T-helper 9 cell (primary cell): ENCODE data around the gene KIF12.
"Not testable (repeated sequence)": the region's sequence is repeated elsewhere in the genome, so short reads cannot be mapped to it uniquely, and the experiment has no call there.

Experiments
- DNase-seq: peaks from one replicate; pipeline ENCODE4 v3.0.0-alpha.2; 2020

The KIF12 gene

GRCh38 chr9:114082763-114083412 is 16.2 kb downstream of the KIF12 start:
- DNase-seq = not testable (repeated sequence)

- peak; percentile 78 for DNase-seq
Observed at GRCh38 chr9:114082017-114082762, 16.9 kb downstream of the KIF12 start.

- DNase-seq = no peak
Observed at GRCh38 chr9:114081441-114082016, 17.6 kb downstream of the KIF12 start.

GRCh38 chr9:114080773-114081440 is 18.2 kb downstream of the KIF12 start:
- DNase-seq = no peak

DNA sequence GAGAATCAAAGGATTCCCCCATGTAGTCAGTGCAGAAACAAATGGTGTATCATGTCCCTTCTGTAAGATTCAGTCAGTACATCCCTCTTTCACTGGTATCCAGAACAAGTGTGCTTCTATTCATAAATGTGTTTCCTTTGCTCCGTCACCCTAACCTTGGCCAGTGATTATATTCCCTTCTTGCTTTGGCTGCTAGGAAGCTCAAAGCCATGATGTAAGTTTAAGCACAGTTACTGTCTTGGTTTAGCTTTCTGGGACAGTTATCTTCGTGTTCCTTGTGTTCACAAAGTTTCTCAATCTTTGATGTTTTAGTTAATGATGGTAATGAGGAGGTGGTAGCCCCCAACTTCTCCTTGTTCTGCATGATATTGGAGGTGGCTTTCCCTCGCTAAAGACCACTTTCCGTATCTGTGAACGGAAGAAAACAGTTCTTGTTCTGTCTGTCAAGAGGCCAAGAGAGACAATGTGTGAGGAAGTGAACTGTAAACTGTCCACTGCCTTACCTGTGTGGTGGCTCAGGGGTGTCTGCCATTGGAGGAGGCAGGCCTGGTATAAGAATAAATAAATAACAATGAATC is 18.8 kb downstream of the KIF12 start:
- no peak for DNase-seq

- DNase-seq = no peak
Observed at GRCh38 chr9:114078781-114079156, 20.3 kb downstream of the KIF12 start.

DNA sequence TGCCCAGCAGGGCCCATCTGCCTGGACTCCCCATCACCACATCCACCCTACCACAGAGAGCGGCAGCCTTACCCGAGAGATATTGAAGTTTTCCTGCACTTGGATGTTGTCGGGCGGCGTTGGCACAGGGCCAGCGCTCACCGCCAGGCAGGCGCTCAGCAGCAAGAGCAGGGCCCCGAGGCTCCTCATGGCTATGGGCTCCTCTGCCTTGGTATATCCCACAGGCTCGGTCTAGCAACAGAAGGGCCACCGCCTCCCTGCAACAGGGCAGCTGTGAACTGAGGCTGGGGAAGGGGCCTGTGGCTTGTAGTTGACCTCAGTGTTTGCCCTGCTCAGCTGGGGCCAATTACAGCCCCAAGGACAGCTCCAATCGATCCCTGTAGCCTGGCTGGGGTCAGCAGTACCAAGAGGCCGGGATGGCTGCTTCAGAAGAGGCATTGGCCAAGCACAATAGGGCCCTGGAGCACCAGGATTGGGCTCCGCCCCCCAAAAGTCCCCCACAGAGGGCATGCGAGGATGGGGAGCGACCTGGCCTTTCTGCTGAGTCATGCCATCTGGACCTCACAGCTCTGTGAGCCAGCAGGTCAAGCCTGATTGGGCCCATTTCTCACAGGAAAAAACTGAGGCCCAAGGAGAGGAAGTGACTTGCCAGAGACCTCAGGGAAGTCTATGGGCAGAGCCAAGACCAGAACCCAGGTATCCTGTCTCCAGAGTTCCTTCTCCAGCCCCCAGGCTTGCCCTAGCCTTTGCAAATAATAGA is 20.9 kb downstream of the KIF12 start, which contains the start of gene AMBP:
AMBP (minus strand) TSS at position 280 of the 760 bp plus-strand sequence; CDS start at position 189, 91 bp downstream.
- no peak for DNase-seq

GRCh38 chr9:114077162-114077837 is 21.8 kb downstream of the KIF12 start:
- no peak for DNase-seq

- DNase-seq = no peak
Observed at GRCh38 chr9:114076237-114077161, 22.6 kb downstream of the KIF12 start.

- no peak for DNase-seq
Observed at GRCh38 chr9:114075602-114076001, 23.5 kb downstream of the KIF12 start.

- DNase-seq = no peak
Observed at GRCh38 chr9:114072184-114073140, 26.6 kb downstream of the KIF12 start.

DNA sequence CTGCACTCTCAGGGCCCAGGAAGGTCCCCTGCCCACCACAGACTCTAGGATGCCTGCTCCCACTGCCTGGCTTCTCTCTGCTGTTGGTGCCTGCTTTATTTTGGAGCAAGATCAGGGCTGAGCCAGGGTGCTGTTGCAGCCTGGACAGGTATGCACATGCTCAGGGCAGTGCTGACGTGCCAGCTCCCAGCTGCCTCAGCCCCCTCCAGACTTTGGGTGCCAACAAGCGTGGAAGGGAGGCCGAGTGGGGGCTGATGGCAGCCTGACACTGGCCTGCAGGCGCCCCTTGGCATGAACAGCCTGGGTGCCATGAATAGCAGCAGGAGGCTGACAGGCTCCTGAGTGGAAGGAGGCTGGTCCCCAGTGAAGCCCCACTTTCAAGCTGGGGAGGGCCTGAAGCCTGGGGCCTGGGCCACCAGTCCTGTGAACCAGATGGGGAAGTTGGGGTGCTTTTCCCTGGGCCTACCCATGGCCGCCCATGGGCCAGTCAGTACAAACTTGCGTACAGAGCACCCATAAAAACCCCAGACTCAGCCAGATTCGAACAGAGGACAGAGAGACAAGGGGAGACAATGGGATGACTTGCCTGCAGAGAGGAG is 27.8 kb downstream of the KIF12 start:
- no peak for DNase-seq

DNA sequence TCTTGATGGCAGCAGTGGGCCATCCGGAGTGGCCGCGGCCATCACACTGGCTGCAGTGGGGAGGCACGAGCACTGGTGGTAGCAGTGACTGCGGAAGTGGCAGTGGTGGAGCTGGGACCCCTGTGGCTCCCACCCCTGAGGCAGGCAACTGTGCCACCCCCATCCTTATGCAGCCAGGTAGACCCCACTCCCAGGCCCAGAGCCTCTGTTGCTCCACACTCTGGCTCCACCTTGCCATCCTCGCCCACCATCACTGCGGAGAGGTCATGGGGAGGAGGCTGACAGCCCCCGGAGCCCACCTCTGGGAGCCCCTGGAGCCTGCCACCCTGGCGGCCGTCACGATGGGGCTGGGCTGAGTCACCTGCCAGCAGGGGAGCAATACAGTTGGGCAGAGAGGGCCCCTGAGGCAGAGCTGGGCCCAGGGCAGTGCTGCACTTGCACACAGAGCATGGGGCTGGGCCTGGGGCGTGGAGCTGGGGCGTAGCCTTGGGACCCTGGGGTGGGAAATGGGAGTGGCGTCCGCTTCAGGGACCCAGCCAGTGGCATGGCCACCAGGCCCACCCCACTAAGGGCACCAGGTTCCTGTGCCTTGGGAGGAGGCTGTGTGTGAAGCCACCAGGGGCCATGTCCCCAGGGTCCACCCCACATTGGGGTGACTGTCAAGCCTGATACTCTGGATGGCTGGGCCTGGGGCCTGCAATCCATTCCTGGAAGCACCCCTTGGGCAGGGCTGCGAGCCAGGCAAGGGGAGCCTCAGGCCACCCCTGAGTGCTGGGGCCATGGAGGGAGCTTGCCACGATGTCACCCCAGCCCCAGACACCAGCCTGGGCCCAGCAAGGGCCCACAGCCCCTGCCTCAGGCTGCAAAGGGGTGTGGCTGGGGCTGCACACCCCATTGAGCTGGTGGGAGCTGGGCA is 28.6 kb downstream of the KIF12 start:
- DNase-seq = no peak

- DNase-seq = no peak
Observed at GRCh38 chr9:114069476-114070187, 29.5 kb downstream of the KIF12 start.

DNA sequence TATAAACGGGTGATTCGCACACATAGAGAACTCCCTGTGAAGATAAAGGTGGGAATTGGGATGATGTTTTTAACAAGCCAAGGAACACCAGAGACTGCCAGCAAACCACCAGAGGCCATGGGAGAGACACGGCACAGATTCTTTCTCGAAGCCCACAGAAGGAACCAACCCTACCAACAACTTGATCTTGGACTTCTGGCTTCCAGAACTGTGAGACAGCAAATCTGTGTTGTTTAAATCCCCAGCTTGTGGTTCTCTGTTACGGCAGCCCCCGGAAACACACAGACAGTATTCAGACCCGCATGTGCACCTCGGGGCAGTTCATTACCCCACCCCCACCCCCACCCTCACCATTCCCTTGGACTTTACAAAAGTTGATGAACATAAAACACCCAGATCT is 33.8 kb downstream of the KIF12 start:
- no peak for DNase-seq

GRCh38 chr9:114061830-114062474 is 37.1 kb downstream of the KIF12 start:
- no peak for DNase-seq

DNA sequence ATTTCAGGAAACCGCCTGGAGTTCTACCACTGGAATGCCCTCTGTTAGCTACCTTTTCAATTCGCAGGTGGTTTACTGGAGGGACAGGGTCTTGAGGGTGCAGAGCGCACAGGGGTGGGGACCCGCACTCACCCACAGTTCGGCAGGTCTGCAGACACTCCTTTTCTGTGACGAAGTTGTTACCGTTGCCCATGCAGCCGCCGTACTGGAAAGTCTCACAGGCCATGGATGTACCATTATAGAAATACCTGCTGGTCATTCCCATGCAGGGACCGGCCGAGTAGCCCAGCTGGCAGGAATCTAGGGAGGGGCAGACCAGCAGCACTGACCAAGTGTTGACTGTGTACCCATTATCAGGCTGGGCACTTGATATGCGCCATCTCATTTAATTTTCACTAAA is 37.8 kb downstream of the KIF12 start:
- DNase-seq = no peak
